H1 (cell line): Measurements from ENCODE around the gene SMIM23. TPM values are rescaled to one million over a fixed set of nuclear protein-coding genes. Genes with fewer than 3 reads are reported as not detected.

Experiments
- CBX5 ChIP-seq: fragments of 300-800, 300-1000 bp; sonication (generic); IDR thresholded peaks from 2 replicates; pipeline ENCODE4 v1.7.1; 2016; ENCODE audit warnings: antibody characterized with exemption, low read length, low read depth
- KDM1A ChIP-seq: fragments of 200-600, 300-600 bp; sonication (generic); IDR thresholded peaks from 2 replicates; pipeline ENCODE4 v1.7.1; 2016; ENCODE audit warnings: mild to moderate bottlenecking, low read length, borderline replicate concordance
- POLR2AphosphoS5 ChIP-seq: IDR thresholded peaks from 2 replicates; pipeline ENCODE4 v1.6.1; 2011; ENCODE audit warnings: low read depth, low read length
- RBBP5 ChIP-seq: IDR thresholded peaks from 2 replicates; pipeline ENCODE4 v1.7.1; 2012; ENCODE audit warnings: low read depth, mild to moderate bottlenecking, inconsistent platforms, low read length, moderate library complexity, borderline replicate concordance
- TAF1 ChIP-seq: IDR thresholded peaks from 2 replicates; pipeline ENCODE4 v1.6.1; 2011; ENCODE audit warnings: mild to moderate bottlenecking, low read depth, low read length
- polyA plus RNA-seq, 7 experiments: library from polyadenylated mRNA; depleted of rRNA in 3 of 7; stranded (reverse) in 5 of 7; unstranded in 2 of 7; fragments of >200 nt in 5 of 7; fragments of 200-250 nt in 2 of 7; gene quantifications; 1 replicate in 5 of 7; 2 replicates in 1 of 7; 4 replicates in 1 of 7; pipeline versions ENCODE4 v1.2.1 to v1.2.3, GENCODE V29; 2011 to 2013; ENCODE audit warnings: missing spikeins in 2 of 7, mixed read lengths in 2 of 7
- total RNA-seq: library from RNA; stranded (reverse); fragmentation: NEBNext Ultra II Directional; extraction: Animal tissue kit (Norgen Biotek cat#: 25700); gene quantifications from 2 replicates; pipeline ENCODE4 v1.2.1, GENCODE V29; 2021

Gene SMIM23
- total and polyA plus RNA-seq, 2 of the 8 experiments (the other 6 are each of a cell fraction or from before 2014, with no cell fraction given), result not detected

- no peak for TF ChIP-seq RBBP5
- no peak for TF ChIP-seq TAF1
- no peak for TF ChIP-seq KDM1A
- no peak for TF ChIP-seq CBX5
- TF ChIP-seq POLR2AphosphoS5, result no peak
These were observed 42.1 kb upstream of the SMIM23 start (continued) for GRCh38 chr5:171743436-171744076.
